ENCODE results near the gene ACAN.

ACAN gene

DNA sequence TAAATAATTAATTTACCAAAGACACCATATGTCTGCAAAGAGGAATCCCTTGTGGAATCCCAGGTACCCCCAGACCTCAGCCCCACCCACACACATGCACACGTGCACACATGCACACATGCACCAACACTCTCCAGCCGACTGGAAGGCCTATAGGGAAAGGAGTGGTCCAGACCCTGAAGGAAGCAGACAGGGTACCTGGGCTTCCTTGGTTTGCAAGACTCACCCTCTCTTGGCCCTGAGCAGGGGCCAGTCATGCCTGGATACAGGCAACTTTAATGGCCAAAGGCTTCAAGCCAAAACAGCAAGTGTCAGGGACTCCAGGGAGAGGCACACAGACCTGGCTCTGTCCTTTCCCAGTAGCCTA lies 101.0 kb downstream of the ACAN start:
- Histone ChIP-seq H3K27me3 (replicated peaks; ENCODE audit: control insufficient read depth, insufficient read depth, low read length) (no peaks in the 10 kb centered on the region; the same call in 1 of the 2 replicates), H3K4me3 (replicated peaks; ENCODE audit: low read depth, low read length) (no peak overlapping the region), H3K36me3 (ENCODE audit: control insufficient read depth, insufficient read depth, low read length) (no peaks in the 10 kb centered on the region)
- TF ChIP-seq CTCF (IDR thresholded peaks at IDR 0.05; ENCODE audit: insufficient read depth, low read length, poor library complexity, severe bottlenecking), result no peak
- no peak for DNase-seq (ENCODE audit: extremely low read depth, insufficient read length)

GRCh38 chr15:88904624-88905327 lies 101.5 kb downstream of the ACAN start:
- no peaks in the 10 kb centered on the region; the same call in 1 of the 2 replicates for H3K27me3 ChIP-seq (replicated peaks; ENCODE audit: control insufficient read depth, insufficient read depth, low read length)
- peak; percentile 47 for DNase-seq (ENCODE audit: extremely low read depth, insufficient read length)
- H3K36me3 ChIP-seq (ENCODE audit: control insufficient read depth, insufficient read depth, low read length), result no peaks in the 10 kb centered on the region
- TF ChIP-seq CTCF (IDR thresholded peaks at IDR 0.05; ENCODE audit: insufficient read depth, low read length, poor library complexity, severe bottlenecking), result peak; percentile 98
- no peak overlapping the region for H3K4me3 ChIP-seq (replicated peaks; ENCODE audit: low read depth, low read length)

GRCh38 chr15:88905576-88905975 lies 102.3 kb downstream of the ACAN start:
- no peak for TF ChIP-seq CTCF (IDR thresholded peaks at IDR 0.05; ENCODE audit: insufficient read depth, low read length, poor library complexity, severe bottlenecking)
- Histone ChIP-seq H3K27me3 (replicated peaks; ENCODE audit: control insufficient read depth, insufficient read depth, low read length) (no peaks in the 10 kb centered on the region; the same call in 1 of the 2 replicates), H3K36me3 (ENCODE audit: control insufficient read depth, insufficient read depth, low read length) (no peaks in the 10 kb centered on the region), H3K4me3 (replicated peaks; ENCODE audit: low read depth, low read length) (no peak overlapping the region)
- DNase-seq (ENCODE audit: extremely low read depth, insufficient read length), result no peak

DNA sequence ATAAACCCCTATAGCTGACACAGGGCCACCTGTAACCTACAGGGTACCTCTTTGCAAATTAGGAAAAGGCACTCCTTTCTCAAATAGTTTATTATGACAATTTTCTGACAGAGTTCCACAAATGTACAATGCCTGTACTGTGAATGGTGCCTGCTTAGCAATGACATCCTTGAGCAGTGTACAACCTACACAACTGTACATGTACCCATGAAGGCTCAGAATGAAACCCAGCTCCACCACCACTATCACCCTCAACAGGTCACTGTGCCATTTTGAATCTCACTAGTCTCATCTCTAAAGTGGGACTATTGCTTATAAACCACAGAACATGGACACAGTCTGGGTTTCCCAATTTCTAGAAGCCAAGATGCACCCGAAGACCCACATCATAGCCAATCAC lies 102.9 kb downstream of the ACAN start:
- no peaks in the 10 kb centered on the region for H3K36me3 ChIP-seq (ENCODE audit: control insufficient read depth, insufficient read depth, low read length)
- no peak for TF ChIP-seq CTCF (IDR thresholded peaks at IDR 0.05; ENCODE audit: insufficient read depth, low read length, poor library complexity, severe bottlenecking)
- no peaks in the 10 kb centered on the region; the same call in 1 of the 2 replicates for H3K27me3 ChIP-seq (replicated peaks; ENCODE audit: control insufficient read depth, insufficient read depth, low read length)
- DNase-seq (ENCODE audit: extremely low read depth, insufficient read length), result no peak
- H3K4me3 ChIP-seq (replicated peaks; ENCODE audit: low read depth, low read length), result no peak overlapping the region

DNA sequence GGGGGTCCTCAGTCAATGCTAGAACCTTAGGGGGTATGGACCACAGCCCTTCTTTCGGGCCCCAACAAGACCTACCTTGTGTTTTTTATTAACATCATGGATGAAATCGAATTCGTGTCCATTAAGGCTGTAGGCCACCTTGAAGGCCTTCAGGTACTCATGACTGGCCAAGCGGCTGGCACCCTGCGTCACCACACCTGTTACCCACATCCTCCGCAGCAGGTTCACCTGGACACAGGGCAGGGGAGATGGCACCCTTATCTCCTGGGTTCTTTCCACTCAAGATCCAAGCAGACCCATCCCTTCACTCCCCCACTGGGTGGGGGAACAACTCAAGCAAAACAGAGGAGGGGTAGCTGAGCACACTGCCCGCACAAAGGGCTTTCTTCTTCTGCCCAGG lies 103.3 kb downstream of the ACAN start:
- TF ChIP-seq CTCF (IDR thresholded peaks at IDR 0.05; ENCODE audit: insufficient read depth, low read length, poor library complexity, severe bottlenecking), result no peak
- no peak overlapping the region for H3K4me3 ChIP-seq (replicated peaks; ENCODE audit: low read depth, low read length)
- H3K27me3 ChIP-seq (replicated peaks; ENCODE audit: control insufficient read depth, insufficient read depth, low read length), result no peaks in the 10 kb centered on the region; the same call in 1 of the 2 replicates
- no peaks in the 10 kb centered on the region for H3K36me3 ChIP-seq (ENCODE audit: control insufficient read depth, insufficient read depth, low read length)
- DNase-seq (ENCODE audit: extremely low read depth, insufficient read length), result no peak

Measured in GM06990 (cell line).